Measurements from ENCODE around the gene KIFAP3.

KIFAP3 gene

DNA sequence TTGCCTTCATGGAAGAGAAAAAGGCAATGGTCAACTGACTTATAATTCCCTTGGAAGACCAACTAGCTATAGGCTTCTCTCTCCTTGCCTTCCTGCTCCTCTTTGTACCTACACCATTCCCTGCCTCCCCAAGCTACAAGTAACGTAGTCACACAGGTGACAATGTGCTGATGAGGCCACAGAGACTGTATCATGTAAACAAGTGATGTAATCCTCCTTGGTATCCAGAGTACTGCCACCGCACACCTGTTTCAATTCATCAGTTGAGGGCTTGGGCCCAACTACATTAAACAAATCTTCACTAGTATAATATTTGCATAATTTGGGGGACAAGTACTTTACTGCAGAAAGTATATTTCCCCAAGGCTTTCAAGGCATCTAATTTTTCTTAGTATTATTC lies 104.4 kb downstream of the KIFAP3 start:
- TF ChIP-seq CTCF (conservative IDR thresholded peaks at IDR 0.05; ENCODE audit: low read length), result no peak
- DNase-seq (ENCODE audit: low read depth), result no peak
- no peak overlapping the region for H3K4me3 ChIP-seq (ENCODE audit: low read length)

DNA sequence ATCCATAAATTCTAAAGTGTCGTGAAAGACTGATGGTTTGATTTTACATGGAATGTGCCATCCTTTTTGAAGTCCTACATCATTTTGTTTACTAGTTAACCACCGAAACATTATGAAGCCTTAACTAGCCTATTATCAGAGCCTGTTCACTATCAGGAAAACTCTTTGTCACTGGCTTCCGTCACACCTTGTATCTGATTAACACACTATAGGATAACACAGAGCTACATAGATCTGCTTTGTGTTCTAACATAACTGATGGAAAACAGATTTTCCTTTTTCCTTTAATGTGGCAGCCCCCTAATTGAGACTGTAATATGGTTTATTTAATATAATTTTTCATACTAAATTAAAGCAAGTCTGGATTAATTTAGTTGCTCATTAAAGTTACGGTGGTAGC lies 106.3 kb downstream of the KIFAP3 start:
- DNase-seq (ENCODE audit: low read depth), result no peak

DNA sequence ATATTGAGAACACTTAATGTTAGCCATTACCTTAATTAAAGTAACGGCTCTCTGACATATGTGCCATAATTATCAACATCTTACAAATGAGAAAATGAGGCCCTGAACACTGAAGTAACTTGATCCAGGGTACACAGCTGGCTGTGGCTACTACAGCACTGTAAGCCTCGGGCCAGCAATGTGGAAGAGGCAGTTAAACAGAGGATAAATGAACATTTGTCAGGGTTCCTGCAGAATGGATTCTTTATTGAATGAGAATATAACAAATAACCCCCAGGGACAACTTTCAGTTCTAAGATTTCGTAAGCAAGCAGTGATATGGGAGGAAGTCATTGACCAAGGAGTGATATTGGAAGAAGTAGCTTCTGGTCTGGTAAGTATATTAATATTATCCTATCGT lies 110.3 kb downstream of the KIFAP3 start:
- no peak for TF ChIP-seq CTCF (conservative IDR thresholded peaks at IDR 0.05; ENCODE audit: low read length)
- no peak for DNase-seq (ENCODE audit: low read depth)
- H3K4me3 ChIP-seq (ENCODE audit: low read length), result no peak overlapping the region

More for the DNA sequence above, 106.3 kb downstream of the KIFAP3 start:
- TF ChIP-seq CTCF (conservative IDR thresholded peaks at IDR 0.05; ENCODE audit: low read length), result no peak
- H3K4me3 ChIP-seq (ENCODE audit: low read length), result no peak overlapping the region

GRCh38 chr1:169959686-169960085 lies 114.8 kb downstream of the KIFAP3 start:
- DNase-seq (ENCODE audit: low read depth), result peak; percentile 3
- no peak for TF ChIP-seq CTCF (conservative IDR thresholded peaks at IDR 0.05; ENCODE audit: low read length)

DNA sequence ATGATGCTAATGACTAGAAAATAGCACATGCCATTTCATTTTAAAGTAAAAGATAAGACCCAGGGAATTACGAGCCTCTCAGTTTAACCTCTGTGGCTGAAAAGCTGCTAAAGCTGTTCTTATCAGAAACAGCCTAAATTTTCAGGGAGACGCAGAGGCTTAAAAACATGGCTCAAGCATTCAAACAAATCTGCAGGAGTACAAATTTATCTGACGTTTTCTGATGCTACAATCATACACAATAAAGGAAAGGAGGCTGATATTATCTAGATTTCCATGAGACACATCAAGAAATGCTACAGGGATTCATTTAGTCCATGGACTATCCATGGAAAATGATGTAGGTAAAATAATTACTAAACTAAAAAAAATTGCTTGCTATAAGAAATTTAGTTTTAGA lies 115.5 kb downstream of the KIFAP3 start:
- no peak for TF ChIP-seq CTCF (conservative IDR thresholded peaks at IDR 0.05; ENCODE audit: low read length)
- DNase-seq (ENCODE audit: low read depth), result no peak
- no peak overlapping the region for H3K4me3 ChIP-seq (ENCODE audit: low read length)

More at GRCh38 chr1:169959686-169960085, 114.8 kb downstream of the KIFAP3 start:
- H3K4me3 ChIP-seq (ENCODE audit: low read length), result no peak overlapping the region

DNA sequence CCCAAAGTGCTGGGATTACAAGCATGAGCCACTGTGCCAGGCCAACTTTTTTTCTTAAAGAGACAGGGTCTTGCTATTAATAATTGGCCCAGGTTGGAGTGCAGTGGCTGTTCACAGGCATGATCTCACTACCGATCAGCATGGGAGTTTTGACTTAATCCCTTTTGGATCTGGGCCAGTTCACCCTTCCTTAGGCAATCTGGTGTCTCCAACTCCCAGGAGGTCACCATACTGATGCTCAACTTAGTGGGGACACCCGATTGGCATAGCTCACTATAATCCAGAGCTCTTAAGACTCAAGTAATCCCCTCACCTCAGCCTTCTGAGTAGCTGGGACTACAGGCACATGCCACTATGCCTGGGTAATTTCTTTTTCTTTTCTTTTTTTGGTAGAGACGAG lies 116.6 kb downstream of the KIFAP3 start:
- no peak overlapping the region for H3K4me3 ChIP-seq (ENCODE audit: low read length)
- no peak for DNase-seq (ENCODE audit: low read depth)
- TF ChIP-seq CTCF (conservative IDR thresholded peaks at IDR 0.05; ENCODE audit: low read length), result no peak

DNA sequence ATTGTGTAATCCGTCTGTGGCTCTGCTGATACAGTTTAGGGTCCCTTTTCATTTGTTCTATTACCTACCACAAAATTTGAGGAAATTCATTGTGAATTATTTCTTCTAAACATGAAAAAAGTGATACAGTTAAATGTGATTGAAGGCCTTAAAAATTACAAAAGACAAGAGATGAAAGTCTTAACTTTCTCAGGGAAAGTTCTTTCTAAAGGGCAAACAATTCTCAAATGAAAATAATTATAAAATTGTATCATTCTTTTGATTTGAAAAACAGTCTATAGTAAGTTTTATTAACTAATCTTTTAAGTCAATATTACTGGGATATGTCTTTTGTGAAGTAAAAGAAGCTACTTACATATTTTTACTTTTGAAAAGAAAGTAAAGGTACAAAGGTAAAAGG lies 123.4 kb downstream of the KIFAP3 start:
- no peak for DNase-seq (ENCODE audit: low read depth)
- no peak overlapping the region for H3K4me3 ChIP-seq (ENCODE audit: low read length)
- TF ChIP-seq CTCF (conservative IDR thresholded peaks at IDR 0.05; ENCODE audit: low read length), result no peak
